Measurements from ENCODE around the gene CPLX1. TPM values are rescaled to one million over a fixed set of nuclear protein-coding genes. Genes with fewer than 3 reads are reported as not detected.

Gene CPLX1
- total RNA-seq, 2 donors from 2014 or later = 1.0 to 1.9 TPM

DNA sequence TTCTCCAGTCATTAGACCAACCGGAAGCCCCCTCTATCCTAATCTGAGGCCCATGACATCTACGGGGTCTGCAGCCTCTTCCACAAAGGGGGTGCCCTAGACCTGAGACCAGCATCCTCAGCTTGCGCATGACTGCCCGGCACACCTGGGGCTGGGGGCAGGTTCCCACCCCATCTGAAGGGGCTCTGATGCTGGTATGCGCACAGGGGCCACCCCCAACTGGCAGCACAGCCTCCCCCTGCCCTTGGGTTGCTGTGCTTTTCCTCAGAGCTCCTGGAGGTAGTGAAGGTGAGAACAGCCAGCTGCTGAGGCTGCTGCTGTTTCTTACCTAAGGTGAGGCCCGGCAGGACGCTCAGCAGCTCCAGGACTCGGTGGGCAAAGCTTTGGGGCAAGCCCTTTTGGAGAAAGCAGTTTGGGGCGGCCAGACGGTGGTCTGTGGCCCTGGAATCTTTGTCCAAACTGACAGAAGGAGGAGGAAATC lies 18.9 kb upstream of the CPLX1 start:
- no peaks in the 10 kb centered on the region for H3K27me3 Mint-ChIP-seq (ENCODE audit: insufficient read depth)
- Histone ChIP-seq H3K9ac (ENCODE audit: extremely low read depth, low read length, poor library complexity, severe bottlenecking) (no peak overlapping the region), H3K27me3 (ENCODE audit: control insufficient read depth, insufficient read depth, low read length, poor library complexity, severe bottlenecking) (no peaks in the 10 kb centered on the region), H3K9me3 (ENCODE audit: control insufficient read depth, low read length) (no peaks in the 10 kb centered on the region), H3K4me1 (ENCODE audit: control insufficient read depth, insufficient read depth, low read length) (no peaks in the 10 kb centered on the region), H3K36me3 (ENCODE audit: control insufficient read depth, insufficient read depth, low read length) (no peaks in the 10 kb centered on the region), H3K27ac (ENCODE audit: low read depth, low read length) (no peak overlapping the region), H3K4me3 (ENCODE audit: low read length) (no peak overlapping the region)
- 88 to 92% methylated on average over 5 to 10 of the region's 10 CpGs for WGBS, 2 experiments (ENCODE audit: insufficient coverage in 1 of 2, insufficient read length in 1 of 2)
- peaks cover 33% of the 10 kb centered on the region for H3K36me3 Mint-ChIP-seq (ENCODE audit: low read depth)
- TF ChIP-seq, protein P1, sequence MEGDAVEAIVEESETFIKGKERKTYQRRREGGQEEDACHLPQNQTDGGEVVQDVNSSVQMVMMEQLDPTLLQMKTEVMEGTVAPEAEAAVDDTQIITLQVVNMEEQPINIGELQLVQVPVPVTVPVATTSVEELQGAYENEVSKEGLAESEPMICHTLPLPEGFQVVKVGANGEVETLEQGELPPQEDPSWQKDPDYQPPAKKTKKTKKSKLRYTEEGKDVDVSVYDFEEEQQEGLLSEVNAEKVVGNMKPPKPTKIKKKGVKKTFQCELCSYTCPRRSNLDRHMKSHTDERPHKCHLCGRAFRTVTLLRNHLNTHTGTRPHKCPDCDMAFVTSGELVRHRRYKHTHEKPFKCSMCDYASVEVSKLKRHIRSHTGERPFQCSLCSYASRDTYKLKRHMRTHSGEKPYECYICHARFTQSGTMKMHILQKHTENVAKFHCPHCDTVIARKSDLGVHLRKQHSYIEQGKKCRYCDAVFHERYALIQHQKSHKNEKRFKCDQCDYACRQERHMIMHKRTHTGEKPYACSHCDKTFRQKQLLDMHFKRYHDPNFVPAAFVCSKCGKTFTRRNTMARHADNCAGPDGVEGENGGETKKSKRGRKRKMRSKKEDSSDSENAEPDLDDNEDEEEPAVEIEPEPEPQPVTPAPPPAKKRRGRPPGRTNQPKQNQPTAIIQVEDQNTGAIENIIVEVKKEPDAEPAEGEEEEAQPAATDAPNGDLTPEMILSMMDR (conservative IDR thresholded peaks at IDR 0.05) = no peak
- no peak overlapping the region for H3K4me3 Mint-ChIP-seq
- no peak for DNase-seq
- no peak overlapping the region for H3K27ac Mint-ChIP-seq
- H3K9me3 Mint-ChIP-seq = no peaks in the 10 kb centered on the region
- H3K4me1 Mint-ChIP-seq = no peaks in the 10 kb centered on the region

DNA sequence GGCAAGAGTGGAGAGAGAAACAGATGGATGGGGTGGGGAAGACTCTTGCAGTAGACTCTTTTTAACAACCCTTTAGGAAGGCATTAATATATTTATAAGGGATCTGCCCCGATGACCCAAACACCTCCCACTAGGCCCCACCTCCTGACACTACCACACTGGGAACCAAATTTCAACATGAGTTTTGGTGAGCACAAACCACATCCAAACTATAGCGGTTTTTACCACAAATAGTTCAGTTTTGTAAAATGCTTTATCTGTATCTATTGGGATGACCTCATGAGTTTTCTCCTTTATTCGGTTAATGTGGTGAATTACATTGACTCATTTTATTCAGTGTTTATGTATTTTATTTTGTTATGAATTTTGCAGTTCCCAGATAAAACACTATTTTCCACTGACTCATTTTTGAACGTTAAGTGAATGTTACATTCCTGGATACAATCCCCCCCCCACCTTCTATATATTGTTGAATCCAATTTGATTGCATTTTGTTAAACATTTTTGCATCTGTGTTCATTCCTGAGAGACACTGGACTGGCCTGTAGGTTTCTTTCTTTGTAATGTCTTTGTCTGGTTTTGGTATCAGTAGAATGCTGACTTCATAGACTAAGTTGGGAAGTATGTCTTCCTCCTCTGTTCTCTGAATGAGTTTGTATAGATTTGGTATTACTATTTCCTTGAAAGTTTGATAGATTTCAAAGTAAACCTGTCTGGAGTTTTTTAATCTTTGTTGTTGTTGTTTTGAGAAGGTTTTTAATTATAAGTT lies 13.9 kb upstream of the CPLX1 start:
- H3K36me3 ChIP-seq (ENCODE audit: control insufficient read depth, insufficient read depth, low read length) = no peaks in the 10 kb centered on the region
- no peaks in the 10 kb centered on the region for H3K4me1 Mint-ChIP-seq
- WGBS, 2 experiments (ENCODE audit: insufficient coverage in 1 of 2, insufficient read length in 1 of 2) = 93% methylated on average over 4 of the region's 4 CpGs; no CpG with 5 or more reads in 1 of the 2 experiments
- H3K9me3 Mint-ChIP-seq = peaks cover 21% of the 10 kb centered on the region
- H3K9ac ChIP-seq (ENCODE audit: extremely low read depth, low read length, poor library complexity, severe bottlenecking) = no peak overlapping the region
- H3K36me3 Mint-ChIP-seq (ENCODE audit: low read depth) = peaks cover 18% of the 10 kb centered on the region
- TF ChIP-seq, protein P1 (conservative IDR thresholded peaks at IDR 0.05) = no peak
- no peaks in the 10 kb centered on the region for H3K27me3 ChIP-seq (ENCODE audit: control insufficient read depth, insufficient read depth, low read length, poor library complexity, severe bottlenecking)
- DNase-seq = no peak
- H3K27ac ChIP-seq (ENCODE audit: low read depth, low read length) = no peak overlapping the region
- peaks cover 15% of the 10 kb centered on the region for H3K9me3 ChIP-seq (ENCODE audit: control insufficient read depth, low read length)
- no peaks in the 10 kb centered on the region for H3K4me1 ChIP-seq (ENCODE audit: control insufficient read depth, insufficient read depth, low read length)
- no peak overlapping the region for H3K4me3 ChIP-seq (ENCODE audit: low read length)
- H3K4me3 Mint-ChIP-seq = no peak overlapping the region
- no peaks in the 10 kb centered on the region for H3K27me3 Mint-ChIP-seq (ENCODE audit: insufficient read depth)
- no peak overlapping the region for H3K27ac Mint-ChIP-seq

DNA sequence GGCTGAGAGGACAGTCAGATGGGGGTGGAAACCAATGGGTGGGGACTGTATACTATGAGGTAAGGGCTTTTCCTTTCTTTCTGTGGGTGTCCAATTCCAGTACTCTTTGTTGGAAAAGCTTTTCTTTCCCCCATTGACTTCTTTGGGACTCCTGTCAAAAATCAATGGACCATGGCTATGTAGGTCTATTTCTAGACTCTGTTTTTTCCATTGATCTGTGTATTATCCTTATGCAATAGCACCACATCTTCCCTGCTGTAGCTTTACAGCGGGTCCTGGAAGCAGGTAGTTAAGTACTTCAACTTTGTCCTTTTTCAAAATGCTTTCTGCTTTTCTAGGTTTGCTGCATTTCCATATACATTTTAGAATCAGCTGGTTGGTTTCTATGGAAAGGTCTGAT lies 11.8 kb upstream of the CPLX1 start:
- H3K27me3 ChIP-seq (ENCODE audit: control insufficient read depth, insufficient read depth, low read length, poor library complexity, severe bottlenecking) = no peaks in the 10 kb centered on the region
- no peaks in the 10 kb centered on the region for H3K4me1 ChIP-seq (ENCODE audit: control insufficient read depth, insufficient read depth, low read length)
- H3K9me3 ChIP-seq (ENCODE audit: control insufficient read depth, low read length) = peaks cover 15% of the 10 kb centered on the region
- H3K36me3 Mint-ChIP-seq (ENCODE audit: low read depth) = peaks cover 9% of the 10 kb centered on the region
- H3K27ac Mint-ChIP-seq = no peak overlapping the region
- H3K9me3 Mint-ChIP-seq = peaks cover 21% of the 10 kb centered on the region
- H3K27me3 Mint-ChIP-seq (ENCODE audit: insufficient read depth) = peaks cover 2% of the 10 kb centered on the region
- no peak overlapping the region for H3K9ac ChIP-seq (ENCODE audit: extremely low read depth, low read length, poor library complexity, severe bottlenecking)
- H3K27ac ChIP-seq (ENCODE audit: low read depth, low read length) = no peak overlapping the region
- TF ChIP-seq, protein P1 (conservative IDR thresholded peaks at IDR 0.05) = no peak
- H3K36me3 ChIP-seq (ENCODE audit: control insufficient read depth, insufficient read depth, low read length) = no peaks in the 10 kb centered on the region
- H3K4me3 ChIP-seq (ENCODE audit: low read length) = no peak overlapping the region
- H3K4me3 Mint-ChIP-seq = no peak overlapping the region
- no peaks in the 10 kb centered on the region for H3K4me1 Mint-ChIP-seq
- 91 to 100% methylated on average over 1 of the region's 1 CpG for WGBS, 2 experiments (ENCODE audit: insufficient coverage in 1 of 2, insufficient read length in 1 of 2)
- DNase-seq = no peak
